Endodermal cell (in vitro differentiated cells): ENCODE results near the gene PRM3. TPM values are rescaled to one million over a fixed set of nuclear protein-coding genes. Genes with fewer than 3 reads are reported as not detected.
A peak's percentile ranks its signal among the peaks of the same experiment; 100 is the strongest.

Experiments
- DNase-seq: peaks from one replicate; pipeline ENCODE4 v3.0.0-alpha.2; 2017
- H3K27ac ChIP-seq: 2 replicates; pipeline ENCODE4 v1.5.1; 2013; ENCODE audit warnings: mild to moderate bottlenecking, low read depth, low read length, moderate library complexity
- H3K27me3 ChIP-seq: 2 replicates; pipeline ENCODE4 v1.6.1; 2013; ENCODE audit warnings: mild to moderate bottlenecking, low read length, moderate library complexity; ENCODE audit not compliant: insufficient read depth, control insufficient read depth, poor library complexity, severe bottlenecking
- H3K36me3 ChIP-seq: 2 replicates; pipeline ENCODE4 v1.7.0; 2013; ENCODE audit warnings: mild to moderate bottlenecking, low read length, moderate library complexity; ENCODE audit not compliant: control insufficient read depth, insufficient read depth
- H3K4me1 ChIP-seq: one replicate; pipeline ENCODE4 v1.7.0; 2013; ENCODE audit warnings: low read length; ENCODE audit not compliant: control insufficient read depth, insufficient read depth
- H3K4me3 ChIP-seq: 2 replicates; pipeline ENCODE4 v1.5.1; 2013; ENCODE audit warnings: mild to moderate bottlenecking, low read length, moderate library complexity
- H3K9ac ChIP-seq: 2 replicates; pipeline ENCODE4 v1.6.1; 2013; ENCODE audit warnings: mild to moderate bottlenecking, low read length, moderate library complexity; ENCODE audit not compliant: poor library complexity, severe bottlenecking; ENCODE audit errors: extremely low read depth
- H3K9me3 ChIP-seq: 2 replicates; pipeline ENCODE4 v1.6.1; 2013; ENCODE audit warnings: mild to moderate bottlenecking, low read length, moderate library complexity; ENCODE audit not compliant: control insufficient read depth
- H3K27ac Mint-ChIP-seq: 2 replicates; pipeline ENCODE4 v1.8.0; 2020; ENCODE audit warnings: mixed read lengths
- H3K27me3 Mint-ChIP-seq: 2 replicates; pipeline ENCODE4 v1.8.0; 2021; ENCODE audit warnings: mild to moderate bottlenecking, mixed read lengths; ENCODE audit not compliant: insufficient read depth
- H3K36me3 Mint-ChIP-seq: 2 replicates; pipeline ENCODE4 v1.8.0; 2020; ENCODE audit warnings: low read depth, mixed read lengths
- H3K4me1 Mint-ChIP-seq: 2 replicates; pipeline ENCODE4 v1.8.0; 2020; ENCODE audit warnings: mixed read lengths
- H3K4me3 Mint-ChIP-seq: 2 replicates; pipeline ENCODE4 v1.8.0; 2020; ENCODE audit warnings: mild to moderate bottlenecking, moderate library complexity, mixed read lengths
- H3K9me3 Mint-ChIP-seq: 2 replicates; pipeline ENCODE4 v1.8.0; 2020; ENCODE audit warnings: mild to moderate bottlenecking, mixed read lengths
- WGBS, 2 experiments: methylation state at CpG; one replicate each; pipeline versions ENCODE4 v1.1.5 to v1.1.7; 2013; ENCODE audit warnings: missing lambda C conversion rate in 2 of 2, mixed read lengths in 1 of 2; ENCODE audit not compliant: insufficient coverage in 1 of 2, insufficient read length in 1 of 2; 5-methylcytosine and 5-hydroxymethylcytosine counted together
- total RNA-seq, 2 donors: library from RNA; stranded (reverse); fragmentation: NEBNext Ultra II Directional in 1 of 2; extraction: Animal tissue kit (Norgen Biotek cat#: 25700) in 1 of 2; gene quantifications; 2 replicates in 1 of 2; 3 replicates in 1 of 2; pipeline ENCODE4 v1.2.1, GENCODE V29; 2021
- TF ChIP-seq, protein P1 (sequence below): fragments of 200-600 bp; sonication (generic); conservative IDR thresholded peaks from 2 replicates; pipeline ENCODE4 v1.5.0; 2021; ENCODE audit warnings: antibody characterized with exemption, mild to moderate bottlenecking

Gene PRM3
- total RNA-seq, 2 donors from 2014 or later: not detected

DNA sequence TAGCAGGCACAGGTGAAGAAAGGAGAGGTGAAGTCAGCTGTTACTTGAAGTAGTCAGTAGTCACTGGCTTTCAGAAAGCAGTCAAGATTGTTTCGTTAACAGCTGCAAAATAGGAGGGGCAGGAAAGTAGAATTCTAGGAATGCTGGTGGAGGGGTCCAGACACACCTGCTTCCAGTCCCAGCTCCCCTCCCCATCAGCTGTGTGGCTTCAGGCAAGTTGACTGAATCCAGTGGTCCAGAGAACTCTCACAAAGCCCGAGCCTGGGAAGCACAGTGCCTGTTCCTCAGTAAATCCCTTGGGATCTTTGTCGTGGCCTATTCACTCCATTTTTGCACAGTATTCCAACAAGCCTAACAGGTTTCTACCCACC lies 12.8 kb downstream of the PRM3 start:
- Histone ChIP-seq H3K27me3 (no peaks in the 10 kb centered on the region), H3K36me3 (no peaks in the 10 kb centered on the region), H3K27ac (no peak overlapping the region), H3K9me3 (no peaks in the 10 kb centered on the region), H3K4me3 (no peak overlapping the region), H3K4me1 (no peaks in the 10 kb centered on the region), H3K9ac (no peak overlapping the region)
- no peaks in the 10 kb centered on the region for H3K36me3 Mint-ChIP-seq
- H3K27ac Mint-ChIP-seq: no peak overlapping the region
- DNase-seq: peak; percentile 60
- TF ChIP-seq, protein P1, sequence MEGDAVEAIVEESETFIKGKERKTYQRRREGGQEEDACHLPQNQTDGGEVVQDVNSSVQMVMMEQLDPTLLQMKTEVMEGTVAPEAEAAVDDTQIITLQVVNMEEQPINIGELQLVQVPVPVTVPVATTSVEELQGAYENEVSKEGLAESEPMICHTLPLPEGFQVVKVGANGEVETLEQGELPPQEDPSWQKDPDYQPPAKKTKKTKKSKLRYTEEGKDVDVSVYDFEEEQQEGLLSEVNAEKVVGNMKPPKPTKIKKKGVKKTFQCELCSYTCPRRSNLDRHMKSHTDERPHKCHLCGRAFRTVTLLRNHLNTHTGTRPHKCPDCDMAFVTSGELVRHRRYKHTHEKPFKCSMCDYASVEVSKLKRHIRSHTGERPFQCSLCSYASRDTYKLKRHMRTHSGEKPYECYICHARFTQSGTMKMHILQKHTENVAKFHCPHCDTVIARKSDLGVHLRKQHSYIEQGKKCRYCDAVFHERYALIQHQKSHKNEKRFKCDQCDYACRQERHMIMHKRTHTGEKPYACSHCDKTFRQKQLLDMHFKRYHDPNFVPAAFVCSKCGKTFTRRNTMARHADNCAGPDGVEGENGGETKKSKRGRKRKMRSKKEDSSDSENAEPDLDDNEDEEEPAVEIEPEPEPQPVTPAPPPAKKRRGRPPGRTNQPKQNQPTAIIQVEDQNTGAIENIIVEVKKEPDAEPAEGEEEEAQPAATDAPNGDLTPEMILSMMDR: no peak
- H3K27me3 Mint-ChIP-seq: peaks cover 8% of the 10 kb centered on the region
- WGBS, 2 experiments: 71 to 83% methylated on average over 1 to 3 of the region's 3 CpGs
- no peak overlapping the region for H3K4me3 Mint-ChIP-seq
- no peaks in the 10 kb centered on the region for H3K9me3 Mint-ChIP-seq
- peaks cover 4% of the 10 kb centered on the region for H3K4me1 Mint-ChIP-seq

DNA sequence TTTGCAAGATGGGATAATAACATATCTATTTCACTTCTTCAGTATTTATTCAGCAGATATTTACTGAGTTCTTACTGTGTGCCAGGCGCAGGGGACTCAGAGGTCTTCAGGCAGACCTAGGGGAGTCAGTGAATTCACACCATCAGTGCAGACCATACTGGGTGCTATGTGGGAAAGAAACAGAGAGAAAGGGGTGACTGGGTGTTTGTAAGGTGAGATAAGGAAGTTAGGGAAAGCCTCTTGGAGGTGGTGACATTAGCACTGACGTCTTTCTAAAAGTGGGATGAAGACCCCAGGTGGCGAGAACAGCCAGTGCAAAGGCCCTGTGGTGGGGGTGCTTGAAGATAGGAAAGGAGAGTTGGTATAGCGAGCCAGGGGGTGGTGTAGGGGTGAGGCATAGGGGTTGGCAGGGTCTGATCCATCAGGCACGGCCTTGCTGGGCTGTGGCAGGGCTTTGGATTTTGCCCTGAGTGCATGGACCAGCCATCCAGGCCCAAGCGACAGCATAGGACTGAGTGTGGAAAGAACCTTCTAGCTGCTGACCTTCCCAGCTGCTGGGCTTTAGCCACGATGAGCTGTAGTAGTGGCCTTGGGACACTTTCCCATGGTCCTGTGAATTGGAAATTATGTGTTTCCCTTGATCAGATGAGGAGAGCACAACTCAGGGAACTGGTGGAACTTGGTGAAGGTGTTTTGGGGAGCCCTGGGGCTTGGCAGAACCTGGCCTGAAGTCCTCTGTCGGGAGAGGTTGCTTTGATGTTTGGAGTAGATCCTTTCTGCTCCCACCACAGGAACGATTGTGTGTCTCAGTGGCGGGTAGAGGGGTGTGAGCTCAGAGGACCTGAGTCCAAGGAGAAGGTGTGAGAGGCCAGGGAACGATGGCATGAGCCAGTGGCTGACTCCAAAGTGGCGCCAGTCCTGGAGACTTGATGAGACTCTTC lies 13.5 kb downstream of the PRM3 start:
- 81 to 100% methylated on average over 7 to 12 of the region's 12 CpGs for WGBS, 2 experiments

DNA sequence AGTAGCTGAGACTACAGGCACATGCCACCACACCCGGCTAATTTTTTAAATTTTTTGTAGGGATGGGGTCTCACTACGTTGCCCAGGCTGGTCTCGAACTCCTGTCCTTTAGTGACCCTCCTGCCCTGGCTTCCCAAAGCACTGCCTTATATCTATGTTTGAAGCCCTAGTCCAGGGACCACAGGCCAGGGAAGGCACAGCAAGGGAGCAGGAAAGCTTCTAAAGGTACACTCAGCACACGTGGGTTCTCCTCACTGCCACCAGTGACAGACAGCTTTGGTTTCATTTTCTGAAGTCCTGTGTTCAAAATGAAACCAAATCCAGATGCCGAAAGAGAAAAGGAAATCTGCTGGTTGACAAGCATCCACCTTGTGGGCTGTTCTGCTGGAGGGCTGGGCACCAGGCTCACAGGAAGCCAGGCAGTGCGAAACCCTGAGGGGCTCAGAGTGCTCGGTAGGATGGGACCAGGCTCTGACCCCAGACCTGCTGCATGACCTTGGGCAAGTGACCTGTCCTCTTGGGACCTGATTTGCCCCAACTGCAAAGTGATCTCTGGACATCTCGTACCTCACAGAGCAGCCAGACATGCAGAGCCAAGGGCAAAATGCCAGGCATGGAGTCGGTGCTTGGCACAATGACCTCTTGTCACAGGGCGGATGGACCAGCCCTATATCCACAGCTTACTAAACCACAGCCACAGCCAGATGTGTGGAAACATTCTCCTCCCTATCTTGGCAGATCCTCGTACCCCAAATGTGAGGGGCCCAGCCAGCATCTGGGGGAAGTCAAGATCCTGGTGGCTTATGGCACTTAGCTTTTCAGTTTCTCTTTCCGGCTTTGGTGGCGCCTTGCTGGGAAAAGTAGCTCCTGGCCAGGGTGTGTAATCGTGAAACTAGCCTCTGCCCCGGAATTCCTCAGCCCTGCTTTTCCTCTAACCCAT lies 14.6 kb downstream of the PRM3 start:
- no peak for DNase-seq
- H3K4me1 Mint-ChIP-seq: peaks cover 4% of the 10 kb centered on the region
- peaks cover 8% of the 10 kb centered on the region for H3K27me3 Mint-ChIP-seq
- 89 to 92% methylated on average over 12 to 15 of the region's 15 CpGs for WGBS, 2 experiments
- H3K4me3 ChIP-seq: no peak overlapping the region
- no peak overlapping the region for H3K27ac Mint-ChIP-seq
- H3K9me3 Mint-ChIP-seq: no peaks in the 10 kb centered on the region
- TF ChIP-seq, protein P1: no peak
- H3K27ac ChIP-seq: no peak overlapping the region
- H3K9me3 ChIP-seq: no peaks in the 10 kb centered on the region
- no peaks in the 10 kb centered on the region for H3K36me3 Mint-ChIP-seq
- no peaks in the 10 kb centered on the region for H3K27me3 ChIP-seq
- no peaks in the 10 kb centered on the region for H3K36me3 ChIP-seq
- no peak overlapping the region for H3K4me3 Mint-ChIP-seq
- no peaks in the 10 kb centered on the region for H3K4me1 ChIP-seq
- no peak overlapping the region for H3K9ac ChIP-seq

More for the DNA sequence above, 13.5 kb downstream of the PRM3 start:
- H3K36me3 Mint-ChIP-seq: no peaks in the 10 kb centered on the region
- no peak overlapping the region for H3K4me3 Mint-ChIP-seq
- Histone ChIP-seq H3K4me1 (no peaks in the 10 kb centered on the region), H3K27me3 (no peaks in the 10 kb centered on the region), H3K4me3 (no peak overlapping the region), H3K36me3 (no peaks in the 10 kb centered on the region), H3K9ac (no peak overlapping the region), H3K27ac (no peak overlapping the region), H3K9me3 (no peaks in the 10 kb centered on the region)
- peaks cover 8% of the 10 kb centered on the region for H3K27me3 Mint-ChIP-seq
- no peaks in the 10 kb centered on the region for H3K9me3 Mint-ChIP-seq
- TF ChIP-seq, protein P1: no peak
- H3K4me1 Mint-ChIP-seq: peaks cover 4% of the 10 kb centered on the region
- no peak for DNase-seq
- H3K27ac Mint-ChIP-seq: no peak overlapping the region
